K562 (cell line): ENCODE data around the gene PTCH2. TPM values are rescaled to one million over a fixed set of nuclear protein-coding genes. Genes with fewer than 3 reads are reported as not detected.

Experiments used
- ATAC-seq: fragments of 200-7000 bp; cut with Tn5 transposase; 3 replicates; pipeline ENCODE4 v1.9.1; 2020; ENCODE audit warnings: moderate library complexity
- BruUV-seq: library from RNA; stranded (reverse); fragments of 400-500 nt; replicated peaks from 2 replicates; lab custom pipeline; 2021; lab: Mats Ljungman, UMichigan
- CTCF ChIA-PET: fragments of 300-600 bp; formaldehyde crosslinking; extraction: SDS; loops from one replicate; lab custom pipeline; 2021; ENCODE audit warnings: low intra/inter-chr PET ratio; lab: Yijun Ruan, JAX
- POLR2A ChIA-PET: fragments of 300-600, 350-650 bp; sonication (Branson Sonifier 250); formaldehyde crosslinking; extraction: SDS; loops from one replicate; lab custom pipeline; 2021; ENCODE audit warnings: antibody characterized with exemption, inconsistent platforms; lab: Yijun Ruan, JAX
- DNase-seq, 4 experiments: peaks; one replicate each; pipeline versions ENCODE4 v3.0.0 to v3.0.0-alpha.2; 2011 to 2018; ENCODE audit warnings: low spot score in 3 of 4, mixed read lengths in 3 of 4; ENCODE audit errors: extremely low read depth in 1 of 4
- FAIRE-seq: peaks from 2 replicates; lab custom pipeline; 2011; peaks lifted over from hg19 to GRCh38; lab: Jason Lieb, UNC
- H2AFZ ChIP-seq: 2 replicates; pipeline ENCODE4 v1.6.0; 2011; ENCODE audit warnings: low read depth, low read length, control low read depth, inconsistent platforms
- H3K27ac ChIP-seq: fragments of 200-600 bp; 3 replicates; pipeline ENCODE4 v1.8.0; 2011; ENCODE audit warnings: low read depth, mild to moderate bottlenecking, control low read depth, inconsistent platforms, low read length, moderate library complexity, mixed read lengths; ENCODE audit errors: extremely low read depth
- H3K27me3 ChIP-seq, 2 experiments: fragments of 300-600 bp in 1 of 2; 2 replicates in 1 of 2; 3 replicates in 1 of 2; pipeline versions ENCODE4 v1.6.0 to v1.8.0; 2011; ENCODE audit warnings: inconsistent platforms in 2 of 2, low read length in 2 of 2, mild to moderate bottlenecking in 1 of 2, mixed read lengths in 1 of 2, moderate library complexity in 1 of 2; ENCODE audit not compliant: control insufficient read depth in 2 of 2, insufficient read depth in 2 of 2
- H3K36me3 ChIP-seq: fragments of 300-600 bp; 3 replicates; pipeline ENCODE4 v1.8.0; 2011; ENCODE audit warnings: mild to moderate bottlenecking, low read length, inconsistent platforms; ENCODE audit not compliant: control insufficient read depth, insufficient read depth
- H3K4me1 ChIP-seq, 2 experiments: fragments of 200-600 bp in 1 of 2; replicated peaks in 1 of 2; 2 replicates in 1 of 2; 3 replicates in 1 of 2; pipeline versions ENCODE4 v1.5.1 to v1.8.0; 2011; ENCODE audit warnings: inconsistent platforms in 2 of 2, low read length in 2 of 2, mild to moderate bottlenecking in 1 of 2, mixed read lengths in 1 of 2, moderate library complexity in 1 of 2; ENCODE audit not compliant: control insufficient read depth in 2 of 2, insufficient read depth in 2 of 2
- H3K4me2 ChIP-seq: 2 replicates; pipeline ENCODE4 v1.6.1; 2011; ENCODE audit warnings: low read length, control low read depth, inconsistent platforms, mixed read lengths; ENCODE audit not compliant: insufficient read depth
- H3K4me3 ChIP-seq: fragments of 200-600 bp; sonication (generic), shearing (Covaris generic); 2 replicates; pipeline ENCODE4 v1.5.1; 2016; ENCODE audit warnings: control low read depth, inconsistent platforms
- H3K79me2 ChIP-seq: fragments of 200-600 bp; 3 replicates; pipeline ENCODE4 v1.8.0; 2011; ENCODE audit warnings: low read length, inconsistent platforms; ENCODE audit not compliant: control insufficient read depth, insufficient read depth
- H3K9ac ChIP-seq, 2 experiments: 2 replicates each; pipeline versions ENCODE4 v1.6.0 to v1.6.1; 2011; ENCODE audit warnings: low read depth in 2 of 2, low read length in 2 of 2, control low read depth in 1 of 2, inconsistent platforms in 1 of 2, mild to moderate bottlenecking in 1 of 2, mixed read lengths in 1 of 2; ENCODE audit not compliant: insufficient read depth in 1 of 2
- H3K9me1 ChIP-seq: one replicate; pipeline ENCODE4 v1.6.0; 2011; ENCODE audit warnings: inconsistent platforms, mild to moderate bottlenecking, low read length, moderate library complexity; ENCODE audit not compliant: control insufficient read depth, insufficient read depth
- H3K9me3 ChIP-seq: replicated peaks from 2 replicates; pipeline ENCODE4 v1.5.1; 2011; ENCODE audit warnings: low read depth, low read length, inconsistent platforms; ENCODE audit not compliant: control insufficient read depth, insufficient read depth
- H4K20me1 ChIP-seq: replicated peaks from 2 replicates; pipeline ENCODE4 v1.6.1; 2011; ENCODE audit warnings: low read length, inconsistent platforms, mixed read lengths; ENCODE audit not compliant: control insufficient read depth, insufficient read depth
- ZFP36 ChIP-seq: fragments of 150-350 bp; IDR thresholded peaks from 2 replicates; pipeline ENCODE4 v1.6.1; 2018; ENCODE audit warnings: low read length, low read depth; ENCODE audit not compliant: partially characterized antibody
- WGBS: fragments of 100-300 bp; shearing (Covaris generic); methylation state at CpG from one replicate; pipeline ENCODE4 v1.1.6; 2016; ENCODE audit warnings: low coverage, mixed read lengths; ENCODE audit not compliant: insufficient coverage; ENCODE audit errors: missing lambda C conversion rate; 5-methylcytosine and 5-hydroxymethylcytosine counted together
- in situ Hi-C: fragments of 300-500 bp; cut with MboI; formaldehyde crosslinking; loops from 4 replicates; pipeline ENCODE4 v1.15.0; 2018; ENCODE audit warnings: inconsistent platforms, mixed read lengths
- intact Hi-C: fragments of 100-400 bp; cut with micrococcal nuclease; formaldehyde crosslinking; loops from 2 replicates; pipeline ENCODE4 v1.14.2; 2022
- polyA plus RNA-seq, 8 experiments: library from polyadenylated mRNA; depleted of rRNA in 4 of 8; stranded (reverse) in 5 of 8; unstranded in 3 of 8; fragments of >200 nt; fragmentation: Nextera tagmentation in 2 of 8; fragmentation: Illumina TruSeq in 1 of 8; extraction: Ambion mirVana in 2 of 8; extraction: Trizol in 1 of 8; gene quantifications; 2 replicates each; pipeline versions ENCODE4 v1.2.1 to v1.2.3, GENCODE V29; 2011 to 2014; ENCODE audit warnings: inconsistent platforms in 1 of 8, missing spikeins in 1 of 8
- total RNA-seq, 7 experiments: library from RNA; depleted of rRNA in 6 of 7; stranded (reverse); fragments of >200 nt in 6 of 7; fragmentation: Illumina TruSeq in 2 of 7; extraction: Trizol in 2 of 7; gene quantifications; 2 replicates each; pipeline versions ENCODE4 v1.2.1 to v1.2.3, GENCODE V29; 2011 to 2021; ENCODE audit warnings: low replicate concordance in 1 of 7
- TF ChIP-seq, protein P1 (sequence below): fragments of 250-450 bp; sonication (Bioruptor Pico); IDR thresholded peaks from 2 replicates; pipeline ENCODE4 v1.4.0; 2020; ENCODE audit warnings: borderline replicate concordance

PTCH2 gene
- total and polyA plus RNA-seq, 9 of the 15 experiments (the other 6 are each of a cell fraction or from before 2014, with no cell fraction given) = 0.15 to 27.3 (median 0.48) TPM; not detected in 1

DNA sequence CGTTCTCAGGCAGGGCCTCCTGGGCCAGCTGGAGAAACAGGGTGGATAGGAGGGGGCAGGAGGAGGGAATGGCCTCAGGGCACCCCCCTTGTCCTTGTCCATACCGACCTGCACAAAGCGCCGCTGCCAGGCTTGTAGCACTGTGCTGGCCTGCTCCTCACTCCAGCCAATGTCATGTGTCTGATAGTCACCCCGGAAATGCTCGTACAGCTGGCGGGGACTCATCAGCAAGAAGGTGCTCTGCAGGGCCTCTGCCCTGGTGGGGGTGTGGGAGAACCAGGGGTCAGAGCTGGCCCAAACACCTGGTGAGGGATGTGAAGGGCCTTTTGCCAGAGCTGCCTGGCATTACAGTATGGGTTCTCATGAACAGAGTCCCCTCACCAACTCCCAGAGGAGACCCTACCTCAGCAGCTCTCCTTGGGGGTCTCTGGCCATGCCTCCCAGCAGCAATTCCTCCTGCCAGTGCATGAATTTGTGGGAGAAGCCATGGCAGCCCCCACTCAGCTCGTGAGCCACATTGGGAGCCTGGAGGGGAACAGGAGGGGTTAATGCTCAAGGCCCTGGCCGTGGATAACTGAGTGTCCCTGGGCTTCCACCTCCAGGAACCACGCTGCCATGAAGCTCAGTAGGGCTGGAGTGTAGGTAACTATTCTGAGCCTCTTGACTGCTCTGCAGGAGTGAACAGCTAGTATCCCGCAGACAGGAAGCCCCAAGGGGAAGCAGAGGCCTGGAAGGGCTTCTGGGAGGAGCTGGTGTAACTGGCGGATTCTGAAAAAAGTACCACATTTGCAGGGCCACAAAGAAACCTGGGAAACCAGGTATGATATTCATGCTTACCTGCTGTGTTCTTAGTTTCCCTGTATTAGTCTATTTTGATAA is 13.3 kb downstream of the PTCH2 start:
- no peak for DNase-seq
- intact Hi-C loops = loop anchor here (5.0 to 10.0 kb wide), 2 partner anchors 37 to 395 kb away; no protein-coding TSS in a partner anchor
- Histone ChIP-seq H3K36me3 (no peaks in the 10 kb centered on the region), H2AFZ (peak overlapping the region; percentile 61), H4K20me1 (no peaks in the 10 kb centered on the region), H3K79me2 (no peaks in the 10 kb centered on the region), H3K4me1 (peaks cover 44 to 75% of the 10 kb centered on the region in 2 experiments), H3K4me2 (no peak overlapping the region), H3K27ac (no peak overlapping the region), H3K9me1 (no peaks in the 10 kb centered on the region), H3K27me3 (no peaks in the 10 kb centered on the region)
- no TSS peak for BruUV-seq
- CTCF ChIA-PET = no interaction called here
- no peak for FAIRE-seq
- TF ChIP-seq, protein P1, sequence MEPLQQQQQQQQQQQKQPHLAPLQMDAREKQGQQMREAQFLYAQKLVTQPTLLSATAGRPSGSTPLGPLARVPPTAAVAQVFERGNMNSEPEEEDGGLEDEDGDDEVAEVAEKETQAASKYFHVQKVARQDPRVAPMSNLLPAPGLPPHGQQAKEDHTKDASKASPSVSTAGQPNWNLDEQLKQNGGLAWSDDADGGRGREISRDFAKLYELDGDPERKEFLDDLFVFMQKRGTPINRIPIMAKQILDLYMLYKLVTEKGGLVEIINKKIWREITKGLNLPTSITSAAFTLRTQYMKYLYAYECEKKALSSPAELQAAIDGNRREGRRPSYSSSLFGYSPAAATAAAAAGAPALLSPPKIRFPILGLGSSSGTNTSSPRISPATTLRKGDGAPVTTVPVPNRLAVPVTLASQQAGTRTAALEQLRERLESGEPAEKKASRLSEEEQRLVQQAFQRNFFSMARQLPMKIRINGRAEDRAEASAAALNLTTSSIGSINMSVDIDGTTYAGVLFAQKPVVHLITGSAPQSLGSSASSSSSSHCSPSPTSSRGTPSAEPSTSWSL (CRISPR knock-in tag) = 0 out of 2 replicates have a peak, but pooled peaks have one; percentile 67
- TF ChIP-seq ZFP36 = no peak
- TF ChIP-seq, all 486 proteins: peak for 1
- ATAC-seq = no peak
- Histone ChIP-seq H3K9me3 (no peaks in the 10 kb centered on the region), H3K9ac (peak overlapping the region in 1 of 2 experiments; percentile 71; a peak in 2 of 4 replicates), H3K4me3 (no peak overlapping the region)
- POLR2A ChIA-PET = interaction anchor here (0.5 to 11.1 kb wide), 10 partner anchors 10 to 474 kb away, joined by 3 to 217 read pairs (median 6); partner anchors contain the start of genes BTBD19, HECTD3, RPS8 and UROD
- 74% methylated on average over 11 of the region's 12 CpGs for WGBS
- in situ Hi-C loops = no loop called here
